Stimulated activated CD4-positive, alpha-beta T cell treated with anti-CD3 and anti-CD28 coated beads, Interleukin-4, amount 100 ng/mL, for 1 hour (primary cell): Measurements from ENCODE around the gene ATG5.
A peak's percentile ranks its signal among the peaks of the same experiment; 100 is the strongest.

Source experiments
- DNase-seq: peaks from one replicate; pipeline ENCODE4 v3.0.0-alpha.2; 2020

Gene ATG5

GRCh38 chr6:106325336-106326178, at the start of gene ATG5:
ATG5 (minus strand) TSS chr6:106325760; CDS start chr6:106316208, 9,552 bp downstream.
- DNase-seq, result peak; percentile 100

GRCh38 chr6:106373502-106374239, 48.1 kb upstream of the ATG5 start:
- DNase-seq, result no peak

GRCh38 chr6:106372838-106373501, 47.4 kb upstream of the ATG5 start:
- DNase-seq, result no peak

GRCh38 chr6:106370639-106371038, 45.1 kb upstream of the ATG5 start:
- DNase-seq, result no peak

- no peak for DNase-seq
These were observed 44.2 kb upstream of the ATG5 start for GRCh38 chr6:106369739-106370138.

- no peak for DNase-seq
These were observed 38.0 kb upstream of the ATG5 start for GRCh38 chr6:106363401-106364138.

- peak; percentile 15 for DNase-seq
These were observed 35.5 kb upstream of the ATG5 start for GRCh38 chr6:106360989-106361430.

- DNase-seq, result peak; percentile 69
These were observed 34.9 kb upstream of the ATG5 start, which contains the start of gene CRYBG1 for GRCh38 chr6:106360410-106360988. CRYBG1 (plus strand) TSS chr6:106360717; CDS start chr6:106360909, 192 bp downstream.

GRCh38 chr6:106359959-106360409, 34.4 kb upstream of the ATG5 start:
- DNase-seq, result no peak

GRCh38 chr6:106356378-106356777, 30.8 kb upstream of the ATG5 start:
- no peak for DNase-seq

- DNase-seq, result no peak
These were observed 21.7 kb upstream of the ATG5 start for GRCh38 chr6:106347219-106347618.

GRCh38 chr6:106339334-106340029, 13.9 kb upstream of the ATG5 start:
- DNase-seq, result peak; percentile 10

GRCh38 chr6:106334646-106335448, 9.3 kb upstream of the ATG5 start:
- DNase-seq, result peak; percentile 34

GRCh38 chr6:106324726-106325335, 729 bp downstream of the ATG5 start:
- no peak for DNase-seq

- no peak for DNase-seq
These were observed 3.6 kb downstream of the ATG5 start for GRCh38 chr6:106321940-106322339.

GRCh38 chr6:106318851-106319250, 6.7 kb downstream of the ATG5 start:
- no peak for DNase-seq

- DNase-seq, result no peak
These were observed 7.5 kb downstream of the ATG5 start for GRCh38 chr6:106318061-106318460.

- no peak for DNase-seq
These were observed 9.2 kb downstream of the ATG5 start for GRCh38 chr6:106316375-106316766.

GRCh38 chr6:106315765-106316374, 9.7 kb downstream of the ATG5 start:
- DNase-seq, result no peak
